Stomach (tissue), 4 donors: ENCODE measurements around the gene NDUFB4.

Experiments used
- POLR2A ChIP-seq, 4 donors: fragments of 450-650 bp; IDR thresholded peaks; one replicate each; pipeline ENCODE4 v1.6.1; 2016; ENCODE audit warnings: antibody characterized with exemption in 4 of 4, control low read depth in 2 of 4, mild to moderate bottlenecking in 1 of 4, moderate library complexity in 1 of 4
- TF ChIP-seq, protein P1 (sequence below), 7 experiments: fragments of 450-650 bp in 4 of 7; fragments of 200-600 bp in 3 of 7; sonication (generic) in 3 of 7; IDR thresholded peaks; one replicate each; pipeline ENCODE4 v1.5.1; 2016 to 2019; ENCODE audit warnings: antibody characterized with exemption in 7 of 7, control low read depth in 2 of 7, mild to moderate bottlenecking in 1 of 7

DNA sequence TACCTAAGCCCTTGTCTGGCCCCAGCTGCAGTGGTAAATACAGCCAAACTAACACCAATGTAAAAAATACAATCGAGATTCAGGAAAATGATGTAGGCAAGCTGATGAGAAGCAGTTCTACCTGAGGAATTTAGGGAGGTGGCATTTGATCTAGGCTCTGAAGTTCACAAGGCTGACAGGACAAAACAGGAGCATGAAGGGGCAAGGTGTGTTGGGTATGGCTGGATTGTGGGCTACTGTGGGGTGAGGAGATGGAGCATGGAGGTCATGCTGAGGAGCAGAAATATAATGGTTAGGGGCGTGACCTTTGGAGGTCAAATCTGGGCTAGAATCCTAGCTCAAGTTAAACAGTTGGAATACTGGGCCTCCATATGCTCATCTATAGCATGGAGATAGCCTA is 6.5 kb downstream of the NDUFB4 start:
- TF ChIP-seq POLR2A (IDR thresholded peaks at IDR 0.05) = no peak
- TF ChIP-seq, protein P1, sequence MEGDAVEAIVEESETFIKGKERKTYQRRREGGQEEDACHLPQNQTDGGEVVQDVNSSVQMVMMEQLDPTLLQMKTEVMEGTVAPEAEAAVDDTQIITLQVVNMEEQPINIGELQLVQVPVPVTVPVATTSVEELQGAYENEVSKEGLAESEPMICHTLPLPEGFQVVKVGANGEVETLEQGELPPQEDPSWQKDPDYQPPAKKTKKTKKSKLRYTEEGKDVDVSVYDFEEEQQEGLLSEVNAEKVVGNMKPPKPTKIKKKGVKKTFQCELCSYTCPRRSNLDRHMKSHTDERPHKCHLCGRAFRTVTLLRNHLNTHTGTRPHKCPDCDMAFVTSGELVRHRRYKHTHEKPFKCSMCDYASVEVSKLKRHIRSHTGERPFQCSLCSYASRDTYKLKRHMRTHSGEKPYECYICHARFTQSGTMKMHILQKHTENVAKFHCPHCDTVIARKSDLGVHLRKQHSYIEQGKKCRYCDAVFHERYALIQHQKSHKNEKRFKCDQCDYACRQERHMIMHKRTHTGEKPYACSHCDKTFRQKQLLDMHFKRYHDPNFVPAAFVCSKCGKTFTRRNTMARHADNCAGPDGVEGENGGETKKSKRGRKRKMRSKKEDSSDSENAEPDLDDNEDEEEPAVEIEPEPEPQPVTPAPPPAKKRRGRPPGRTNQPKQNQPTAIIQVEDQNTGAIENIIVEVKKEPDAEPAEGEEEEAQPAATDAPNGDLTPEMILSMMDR (IDR thresholded peaks at IDR 0.05) = no peak
